BE2C (cell line): Measurements from ENCODE around the gene ZNRF3.
A peak's percentile ranks its signal among the peaks of the same experiment; 100 is the strongest.

Experiments used
- DNase-seq: peaks from one replicate; pipeline ENCODE4 v3.0.0-alpha.2; 2020
- H3K27me3 ChIP-seq: fragments of 250-450 bp; sonication (Bioruptor Pico); 2 replicates; pipeline ENCODE4 v1.5.1; 2020; ENCODE audit warnings: mild to moderate bottlenecking
- H3K36me3 ChIP-seq: fragments of 250-450 bp; sonication (Bioruptor Pico); 2 replicates; pipeline ENCODE4 v1.5.1; 2020; ENCODE audit warnings: mild to moderate bottlenecking
- H3K4me1 ChIP-seq: fragments of 250-450 bp; sonication (Bioruptor Pico); 2 replicates; pipeline ENCODE4 v1.5.1; 2020
- H3K4me3 ChIP-seq: 2 replicates; pipeline ENCODE4 v1.5.1; 2011; ENCODE audit warnings: low read depth, low read length
- H3K9me3 ChIP-seq: fragments of 250-450 bp; sonication (Bioruptor Pico); 2 replicates; pipeline ENCODE4 v1.5.1; 2020
- TF ChIP-seq, protein P1 (sequence below): IDR thresholded peaks from 2 replicates; pipeline ENCODE4 v1.5.1; 2012; ENCODE audit warnings: mild to moderate bottlenecking, low read depth, low read length

Gene ZNRF3

GRCh38 chr22:29009148-29009547 lies 125.8 kb downstream of the ZNRF3 start:
- peaks cover 3% of the 10 kb centered on the region for H3K4me1 ChIP-seq
- H3K4me3 ChIP-seq, result no peak overlapping the region
- H3K9me3 ChIP-seq, result no peaks in the 10 kb centered on the region
- H3K27me3 ChIP-seq, result no peaks in the 10 kb centered on the region
- H3K36me3 ChIP-seq, result no peaks in the 10 kb centered on the region
- TF ChIP-seq, protein P1, sequence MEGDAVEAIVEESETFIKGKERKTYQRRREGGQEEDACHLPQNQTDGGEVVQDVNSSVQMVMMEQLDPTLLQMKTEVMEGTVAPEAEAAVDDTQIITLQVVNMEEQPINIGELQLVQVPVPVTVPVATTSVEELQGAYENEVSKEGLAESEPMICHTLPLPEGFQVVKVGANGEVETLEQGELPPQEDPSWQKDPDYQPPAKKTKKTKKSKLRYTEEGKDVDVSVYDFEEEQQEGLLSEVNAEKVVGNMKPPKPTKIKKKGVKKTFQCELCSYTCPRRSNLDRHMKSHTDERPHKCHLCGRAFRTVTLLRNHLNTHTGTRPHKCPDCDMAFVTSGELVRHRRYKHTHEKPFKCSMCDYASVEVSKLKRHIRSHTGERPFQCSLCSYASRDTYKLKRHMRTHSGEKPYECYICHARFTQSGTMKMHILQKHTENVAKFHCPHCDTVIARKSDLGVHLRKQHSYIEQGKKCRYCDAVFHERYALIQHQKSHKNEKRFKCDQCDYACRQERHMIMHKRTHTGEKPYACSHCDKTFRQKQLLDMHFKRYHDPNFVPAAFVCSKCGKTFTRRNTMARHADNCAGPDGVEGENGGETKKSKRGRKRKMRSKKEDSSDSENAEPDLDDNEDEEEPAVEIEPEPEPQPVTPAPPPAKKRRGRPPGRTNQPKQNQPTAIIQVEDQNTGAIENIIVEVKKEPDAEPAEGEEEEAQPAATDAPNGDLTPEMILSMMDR, result no peak
- no peak for DNase-seq

DNA sequence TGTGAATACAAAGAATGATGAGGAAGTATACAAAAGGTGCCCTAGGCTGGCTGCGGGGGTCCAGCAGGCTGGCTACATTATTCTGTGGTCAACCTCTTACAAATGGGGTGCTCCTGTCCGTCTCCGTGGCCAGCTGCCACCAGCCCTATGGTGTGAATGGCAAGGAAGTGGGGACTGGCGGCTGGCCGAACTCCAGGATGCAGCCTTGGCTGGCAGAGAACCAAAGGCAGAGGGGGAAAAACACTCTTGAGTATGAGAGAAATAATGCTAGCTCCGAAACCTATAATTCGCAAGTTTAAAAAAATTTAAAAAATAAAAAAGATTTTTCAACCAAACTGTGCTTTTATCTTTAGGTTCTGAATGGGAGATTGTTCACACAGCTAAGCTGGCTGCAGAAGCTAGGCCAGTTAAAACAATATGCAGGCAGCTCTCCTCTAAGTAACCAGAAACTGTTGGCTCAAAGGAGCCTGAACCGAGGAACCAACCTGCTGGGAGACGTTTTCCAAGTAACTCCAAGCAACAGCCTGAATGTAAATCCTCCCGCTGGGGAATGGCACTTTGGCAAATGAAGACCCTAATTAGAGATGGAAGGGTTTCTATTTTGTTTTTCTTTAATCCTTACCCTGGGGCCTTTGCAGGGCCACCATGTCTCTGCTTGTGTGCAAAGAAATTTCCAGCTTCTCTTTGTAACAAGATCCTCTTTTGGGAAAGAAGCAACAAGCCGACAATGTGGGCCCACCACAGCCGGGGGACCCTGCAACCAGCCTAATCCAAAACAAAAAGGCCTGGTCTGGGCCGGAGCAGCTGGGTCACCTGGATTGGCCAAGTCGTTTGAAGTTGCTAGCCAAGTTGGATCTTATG lies 128.1 kb downstream of the ZNRF3 start:
- H3K9me3 ChIP-seq, result no peaks in the 10 kb centered on the region
- H3K4me1 ChIP-seq, result no peaks in the 10 kb centered on the region; the same call in none of the 2 replicates
- no peaks in the 10 kb centered on the region for H3K27me3 ChIP-seq
- no peak for DNase-seq
- no peak overlapping the region for H3K4me3 ChIP-seq
- TF ChIP-seq, protein P1, result no peak
- H3K36me3 ChIP-seq, result no peaks in the 10 kb centered on the region

DNA sequence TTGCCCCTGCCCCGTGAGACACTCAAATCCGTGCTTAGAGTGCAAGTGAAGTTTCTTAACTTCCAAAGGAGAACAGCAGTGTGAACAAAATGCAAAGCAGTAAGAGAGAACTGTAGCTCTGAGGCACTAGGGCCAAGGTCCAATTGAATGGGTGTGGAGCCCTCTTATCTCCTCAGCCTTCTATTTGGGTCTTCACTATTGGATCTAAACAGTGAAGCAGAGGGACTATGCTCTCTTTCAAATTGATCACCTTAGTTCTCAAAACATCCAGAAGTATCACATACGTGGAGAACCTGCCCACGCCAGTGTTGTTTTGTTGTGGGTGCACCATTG lies 128.7 kb downstream of the ZNRF3 start:
- H3K36me3 ChIP-seq, result no peaks in the 10 kb centered on the region
- TF ChIP-seq, protein P1, result no peak
- no peak overlapping the region for H3K4me3 ChIP-seq
- DNase-seq, result no peak
- no peaks in the 10 kb centered on the region; the same call in 1 of the 2 replicates for H3K4me1 ChIP-seq
- H3K9me3 ChIP-seq, result no peaks in the 10 kb centered on the region
- H3K27me3 ChIP-seq, result no peaks in the 10 kb centered on the region

DNA sequence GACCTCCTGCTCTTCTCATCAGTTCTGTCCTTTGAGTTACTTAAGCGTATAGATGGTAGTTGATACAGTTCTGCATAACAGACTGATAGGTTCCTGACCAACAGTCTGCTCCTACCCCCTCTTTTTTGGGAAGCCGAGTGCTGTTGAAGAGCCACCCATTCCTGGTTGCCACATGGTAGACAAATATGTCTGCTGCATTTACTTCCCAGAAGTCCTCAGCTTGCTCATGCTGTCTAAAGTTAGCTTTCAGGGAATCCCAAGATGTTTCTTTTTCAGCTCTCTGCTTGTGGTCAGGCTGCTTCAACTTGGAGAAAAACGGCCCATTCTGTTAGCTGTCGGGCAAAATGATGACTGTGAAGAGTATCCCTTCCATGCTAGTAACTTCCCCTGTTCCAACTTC lies 129.6 kb downstream of the ZNRF3 start:
- Histone ChIP-seq H3K4me1 (no peaks in the 10 kb centered on the region; the same call in 1 of the 2 replicates), H3K27me3 (no peaks in the 10 kb centered on the region), H3K4me3 (no peak overlapping the region), H3K9me3 (no peaks in the 10 kb centered on the region), H3K36me3 (no peaks in the 10 kb centered on the region)
- TF ChIP-seq, protein P1, result no peak
- DNase-seq, result no peak

DNA sequence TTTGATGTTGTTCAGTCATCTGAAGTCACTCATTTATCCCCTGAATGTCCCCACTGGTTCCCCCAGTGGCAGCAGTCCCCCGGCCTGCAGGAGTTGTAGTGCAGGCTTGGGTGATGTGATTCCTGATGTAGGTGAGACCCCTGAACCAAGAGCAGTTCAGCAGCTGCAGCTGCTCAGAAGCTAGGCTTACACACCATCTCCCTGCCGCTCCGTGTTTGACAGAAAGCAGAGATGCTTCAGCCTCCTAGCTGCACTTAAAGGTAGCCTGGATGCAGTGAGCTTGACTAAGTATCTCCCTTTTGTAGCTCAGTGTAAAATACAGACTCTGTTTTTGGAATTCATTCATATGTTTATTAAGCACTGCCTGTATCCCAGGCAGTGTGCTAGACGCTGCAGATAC lies 130.9 kb downstream of the ZNRF3 start:
- peak; percentile 18 for DNase-seq
- Histone ChIP-seq H3K4me3 (no peak overlapping the region), H3K4me1 (no peaks in the 10 kb centered on the region; the same call in 1 of the 2 replicates), H3K36me3 (no peaks in the 10 kb centered on the region), H3K9me3 (no peaks in the 10 kb centered on the region), H3K27me3 (no peaks in the 10 kb centered on the region)
- TF ChIP-seq, protein P1, result no peak

DNA sequence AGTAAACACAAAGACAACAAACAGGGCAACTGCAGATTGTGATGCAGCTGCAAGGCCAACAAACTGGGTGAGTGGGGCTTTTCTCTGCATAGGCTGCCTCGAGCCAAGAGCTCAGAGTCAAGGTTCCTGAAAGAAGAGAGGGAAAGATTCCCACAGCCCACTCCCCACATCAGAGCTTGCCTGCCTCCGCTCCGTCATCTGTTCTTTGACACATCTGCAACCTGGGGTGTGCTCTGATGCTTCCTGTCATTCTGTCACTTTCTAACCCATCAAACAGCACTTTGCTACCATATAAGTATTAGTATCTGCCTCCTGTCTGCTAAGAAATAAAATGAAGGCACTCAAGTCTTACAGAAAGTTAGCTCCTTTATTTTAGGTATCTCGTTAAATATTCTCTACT lies 131.4 kb downstream of the ZNRF3 start:
- TF ChIP-seq, protein P1, result no peak
- no peaks in the 10 kb centered on the region; the same call in 1 of the 2 replicates for H3K4me1 ChIP-seq

More for the DNA sequence above, 131.4 kb downstream of the ZNRF3 start:
- no peak for DNase-seq
- Histone ChIP-seq H3K27me3 (no peaks in the 10 kb centered on the region), H3K9me3 (no peaks in the 10 kb centered on the region), H3K4me3 (no peak overlapping the region), H3K36me3 (no peaks in the 10 kb centered on the region)
